Right hindlimb (tissue), 1 donor: Measurements from ENCODE around the gene ADPRH.
A peak's percentile ranks its signal among the peaks of the same experiment; 100 is the strongest.
"Not testable (repeated sequence)": the region's sequence is repeated elsewhere in the genome, so short reads cannot be mapped to it uniquely, and the experiment has no call there.

Experiments
- DNase-seq: peaks from one replicate; pipeline ENCODE4 v3.0.0-alpha.2; 2018

The ADPRH gene

GRCh38 chr3:119579366-119580066, at the start of gene ADPRH:
TSS of gene ADPRH (plus strand) at chr3:119579492. CDS start at chr3:119582170, 2,678 bp downstream.
- peak; percentile 91 for DNase-seq

- DNase-seq: no peak
These were observed 49.4 kb upstream of the ADPRH start for GRCh38 chr3:119529883-119530282.

GRCh38 chr3:119530456-119530855, 48.8 kb upstream of the ADPRH start:
- no peak for DNase-seq

GRCh38 chr3:119531151-119531550, 48.1 kb upstream of the ADPRH start:
- DNase-seq: no peak

- DNase-seq: no peak
These were observed 45.0 kb upstream of the ADPRH start for GRCh38 chr3:119534296-119534695.

- DNase-seq: no peak
These were observed 42.5 kb upstream of the ADPRH start for GRCh38 chr3:119536757-119537156.

GRCh38 chr3:119538772-119539171, 40.5 kb upstream of the ADPRH start:
- DNase-seq: no peak

- DNase-seq: no peak
These were observed 37.7 kb upstream of the ADPRH start for GRCh38 chr3:119541547-119541946.

GRCh38 chr3:119542168-119542767, 37.0 kb upstream of the ADPRH start:
- no peak for DNase-seq

- no peak for DNase-seq
These were observed 36.1 kb upstream of the ADPRH start for GRCh38 chr3:119543147-119543546.

GRCh38 chr3:119547227-119547626, 32.1 kb upstream of the ADPRH start:
- DNase-seq: no peak

GRCh38 chr3:119548341-119548740, 31.0 kb upstream of the ADPRH start:
- no peak for DNase-seq

GRCh38 chr3:119550192-119550910, 28.9 kb upstream of the ADPRH start:
- no peak for DNase-seq

- DNase-seq: no peak
These were observed 27.7 kb upstream of the ADPRH start for GRCh38 chr3:119551598-119551997.

GRCh38 chr3:119552928-119553327, 26.4 kb upstream of the ADPRH start:
- not testable (repeated sequence) for DNase-seq

- DNase-seq: no peak
These were observed 25.4 kb upstream of the ADPRH start for GRCh38 chr3:119553823-119554415.

GRCh38 chr3:119555309-119555735, 24.0 kb upstream of the ADPRH start:
- no peak for DNase-seq

GRCh38 chr3:119555929-119556328, 23.4 kb upstream of the ADPRH start:
- DNase-seq: no peak

GRCh38 chr3:119557192-119557876, 22.0 kb upstream of the ADPRH start:
- no peak for DNase-seq

- DNase-seq: no peak
These were observed 21.4 kb upstream of the ADPRH start for GRCh38 chr3:119557877-119558269.

GRCh38 chr3:119558626-119559317, 20.5 kb upstream of the ADPRH start:
- no peak for DNase-seq

GRCh38 chr3:119559441-119559963, 19.8 kb upstream of the ADPRH start, which contains the start of gene CD80:
TSS of gene CD80 (minus strand) at chr3:119559614. CDS start at chr3:119557728, 1,886 bp downstream.
- no peak for DNase-seq
